SK-N-SH (cell line): Measurements from ENCODE around the gene NME3.

Experiments used
- EP300 ChIP-seq, 2 experiments: IDR thresholded peaks; 2 replicates each; pipeline versions ENCODE4 v1.4.0 to v1.6.1; 2012; ENCODE audit warnings: borderline replicate concordance in 1 of 2, low read depth in 1 of 2, low read length in 1 of 2
- FOXM1 ChIP-seq: IDR thresholded peaks from 2 replicates; pipeline ENCODE4 v1.4.0; 2012; ENCODE audit warnings: low read depth, mild to moderate bottlenecking
- GATA2 ChIP-seq: sonication (generic); formaldehyde crosslinking; IDR thresholded peaks from 2 replicates; pipeline ENCODE4 v1.5.0; 2020; ENCODE audit warnings: mild to moderate bottlenecking, missing genetic modification reagents
- JUND ChIP-seq: IDR thresholded peaks from 2 replicates; pipeline ENCODE4 v1.4.0; 2012
- NFIC ChIP-seq: IDR thresholded peaks from 2 replicates; pipeline ENCODE4 v1.4.0; 2012; ENCODE audit warnings: borderline replicate concordance
- PBX3 ChIP-seq: IDR thresholded peaks from 2 replicates; pipeline ENCODE4; 2012
- SMC3 ChIP-seq: IDR thresholded peaks from 2 replicates; pipeline ENCODE4 v1.6.1; 2012; ENCODE audit warnings: low read depth, low read length, improper control_type of control experiment
- TAF1 ChIP-seq: IDR thresholded peaks from 2 replicates; pipeline ENCODE4 v1.6.1; 2012; ENCODE audit warnings: low read depth, mild to moderate bottlenecking, low read length, moderate library complexity, borderline replicate concordance
- TF ChIP-seq, protein P1 (sequence below): fragments of 200-600 bp; sonication (generic); IDR thresholded peaks from 2 replicates; pipeline ENCODE4 v1.6.1; 2017; ENCODE audit warnings: antibody characterized with exemption, mild to moderate bottlenecking, moderate library complexity

DNA sequence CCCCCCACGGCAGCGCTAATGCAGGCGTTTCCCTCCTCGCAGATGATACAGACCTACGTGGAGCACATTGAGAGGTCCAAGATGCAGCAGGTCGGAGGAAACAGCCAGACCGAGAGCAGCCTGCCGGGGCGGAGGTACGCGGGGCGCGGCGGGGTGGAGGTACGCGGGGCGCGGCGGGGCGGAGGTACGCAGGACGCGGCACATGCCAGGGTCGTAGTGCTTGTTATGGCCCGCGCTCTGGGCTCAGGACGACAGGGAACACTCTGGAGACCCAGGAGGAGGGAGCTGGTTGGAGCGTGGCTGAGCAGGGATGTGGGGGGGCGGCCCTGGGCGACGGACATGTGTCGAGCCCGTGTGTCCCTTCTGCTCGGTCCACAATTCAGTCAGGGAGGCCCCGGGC lies 41.9 kb downstream of the NME3 start:
- no peak for TF ChIP-seq FOXM1
- TF ChIP-seq, protein P1, sequence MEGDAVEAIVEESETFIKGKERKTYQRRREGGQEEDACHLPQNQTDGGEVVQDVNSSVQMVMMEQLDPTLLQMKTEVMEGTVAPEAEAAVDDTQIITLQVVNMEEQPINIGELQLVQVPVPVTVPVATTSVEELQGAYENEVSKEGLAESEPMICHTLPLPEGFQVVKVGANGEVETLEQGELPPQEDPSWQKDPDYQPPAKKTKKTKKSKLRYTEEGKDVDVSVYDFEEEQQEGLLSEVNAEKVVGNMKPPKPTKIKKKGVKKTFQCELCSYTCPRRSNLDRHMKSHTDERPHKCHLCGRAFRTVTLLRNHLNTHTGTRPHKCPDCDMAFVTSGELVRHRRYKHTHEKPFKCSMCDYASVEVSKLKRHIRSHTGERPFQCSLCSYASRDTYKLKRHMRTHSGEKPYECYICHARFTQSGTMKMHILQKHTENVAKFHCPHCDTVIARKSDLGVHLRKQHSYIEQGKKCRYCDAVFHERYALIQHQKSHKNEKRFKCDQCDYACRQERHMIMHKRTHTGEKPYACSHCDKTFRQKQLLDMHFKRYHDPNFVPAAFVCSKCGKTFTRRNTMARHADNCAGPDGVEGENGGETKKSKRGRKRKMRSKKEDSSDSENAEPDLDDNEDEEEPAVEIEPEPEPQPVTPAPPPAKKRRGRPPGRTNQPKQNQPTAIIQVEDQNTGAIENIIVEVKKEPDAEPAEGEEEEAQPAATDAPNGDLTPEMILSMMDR, result no peak
- TF ChIP-seq TAF1, result no peak
- TF ChIP-seq EP300 (IDR thresholded peaks at IDR 0.05; ENCODE audit: borderline replicate concordance in 1 of 2, low read depth in 1 of 2, low read length in 1 of 2), result no peak
- TF ChIP-seq SMC3, result no peak
- no peak for TF ChIP-seq GATA2
- TF ChIP-seq NFIC, result no peak
- no peak for TF ChIP-seq PBX3
- no peak for TF ChIP-seq JUND
